Fibroblast of lung (primary cell): ENCODE results near the gene UNC13C. TPM values are rescaled to one million over a fixed set of nuclear protein-coding genes. Genes with fewer than 3 reads are reported as not detected.

Experiments used
- DNase-seq, 2 donors: peaks; one replicate each; pipeline versions ENCODE4 v3.0.0 to v3.0.0-alpha.2; 2010; ENCODE audit warnings: low read depth in 2 of 2
- H2AFZ ChIP-seq: 2 replicates; pipeline ENCODE4 v1.5.1; 2012; ENCODE audit warnings: low read length, control low read depth, inconsistent platforms
- H3K27ac ChIP-seq: 2 replicates; pipeline ENCODE4 v1.5.1; 2011; ENCODE audit warnings: low read length, control low read depth; ENCODE audit not compliant: insufficient read depth
- H3K27me3 ChIP-seq: 2 replicates; pipeline ENCODE4 v1.5.1; 2011; ENCODE audit warnings: mild to moderate bottlenecking, low read length; ENCODE audit not compliant: control insufficient read depth, insufficient read depth
- H3K36me3 ChIP-seq: 2 replicates; pipeline ENCODE4 v1.5.1; 2011; ENCODE audit warnings: low read length; ENCODE audit not compliant: control insufficient read depth, insufficient read depth
- H3K4me1 ChIP-seq: 2 replicates; pipeline ENCODE4 v1.5.1; 2011; ENCODE audit warnings: low read length; ENCODE audit not compliant: control insufficient read depth, insufficient read depth; ENCODE audit errors: extremely low read depth
- H3K4me2 ChIP-seq: 2 replicates; pipeline ENCODE4 v1.5.1; 2011; ENCODE audit warnings: low read length, control low read depth; ENCODE audit not compliant: insufficient read depth; ENCODE audit errors: extremely low read depth
- H3K4me3 ChIP-seq, 4 experiments: fragments of 200-600 bp in 1 of 4; sonication (generic) in 1 of 4; replicated peaks in 1 of 4; 2 replicates each; pipeline ENCODE4 v1.5.1; 2011 to 2016; ENCODE audit warnings: low read length in 4 of 4, low read depth in 3 of 4, mild to moderate bottlenecking in 3 of 4, control low read depth in 2 of 4, inconsistent platforms in 1 of 4, mixed read lengths in 1 of 4; ENCODE audit not compliant: insufficient read depth in 1 of 4; ENCODE audit errors: control extremely low read depth in 1 of 4
- H3K79me2 ChIP-seq: 2 replicates; pipeline ENCODE4 v1.5.1; 2012; ENCODE audit warnings: mild to moderate bottlenecking, low read length, inconsistent platforms; ENCODE audit not compliant: control insufficient read depth, insufficient read depth
- H3K9ac ChIP-seq: 2 replicates; pipeline ENCODE4 v1.5.1; 2011; ENCODE audit warnings: mild to moderate bottlenecking, low read length, control low read depth; ENCODE audit not compliant: insufficient read depth
- H3K9me3 ChIP-seq: 2 replicates; pipeline ENCODE4 v1.5.1; 2012; ENCODE audit warnings: low read depth, low read length; ENCODE audit not compliant: control insufficient read depth, insufficient read depth
- H4K20me1 ChIP-seq: 2 replicates; pipeline ENCODE4 v1.5.1; 2011; ENCODE audit warnings: low read length; ENCODE audit not compliant: control insufficient read depth, insufficient read depth; ENCODE audit errors: extremely low read depth
- EZH2 ChIP-seq: IDR thresholded peaks from 2 replicates; pipeline ENCODE4 v1.5.1; 2012; ENCODE audit warnings: low read length, control low read depth, mild to moderate bottlenecking; ENCODE audit errors: missing control alignments
- polyA plus RNA-seq, 2 donors: library from polyadenylated mRNA; depleted of rRNA in 1 of 2; stranded (reverse) in 1 of 2; unstranded in 1 of 2; fragments of >200 nt; gene quantifications; 2 replicates each; pipeline ENCODE4 v1.2.1, GENCODE V29; 2011 to 2012; ENCODE audit warnings: missing spikeins in 1 of 2
- total RNA-seq: library from RNA; depleted of rRNA; stranded (reverse); fragments of >200 nt; gene quantifications from 2 replicates; pipeline ENCODE4 v1.2.1, GENCODE V29; 2014
- TF ChIP-seq, protein P1 (sequence below), 2 donors: IDR thresholded peaks in 1 of 2; conservative IDR thresholded peaks in 1 of 2; 1 replicate in 1 of 2; 2 replicates in 1 of 2; pipeline ENCODE4 v1.5.1; 2011 to 2012; ENCODE audit warnings: low read length in 2 of 2, control low read depth in 1 of 2, inconsistent platforms in 1 of 2, low read depth in 1 of 2, mild to moderate bottlenecking in 1 of 2

UNC13C gene
- total and polyA plus RNA-seq, 2 donors (not counting 1 experiment from before 2014, with no cell fraction given), result not detected

DNA sequence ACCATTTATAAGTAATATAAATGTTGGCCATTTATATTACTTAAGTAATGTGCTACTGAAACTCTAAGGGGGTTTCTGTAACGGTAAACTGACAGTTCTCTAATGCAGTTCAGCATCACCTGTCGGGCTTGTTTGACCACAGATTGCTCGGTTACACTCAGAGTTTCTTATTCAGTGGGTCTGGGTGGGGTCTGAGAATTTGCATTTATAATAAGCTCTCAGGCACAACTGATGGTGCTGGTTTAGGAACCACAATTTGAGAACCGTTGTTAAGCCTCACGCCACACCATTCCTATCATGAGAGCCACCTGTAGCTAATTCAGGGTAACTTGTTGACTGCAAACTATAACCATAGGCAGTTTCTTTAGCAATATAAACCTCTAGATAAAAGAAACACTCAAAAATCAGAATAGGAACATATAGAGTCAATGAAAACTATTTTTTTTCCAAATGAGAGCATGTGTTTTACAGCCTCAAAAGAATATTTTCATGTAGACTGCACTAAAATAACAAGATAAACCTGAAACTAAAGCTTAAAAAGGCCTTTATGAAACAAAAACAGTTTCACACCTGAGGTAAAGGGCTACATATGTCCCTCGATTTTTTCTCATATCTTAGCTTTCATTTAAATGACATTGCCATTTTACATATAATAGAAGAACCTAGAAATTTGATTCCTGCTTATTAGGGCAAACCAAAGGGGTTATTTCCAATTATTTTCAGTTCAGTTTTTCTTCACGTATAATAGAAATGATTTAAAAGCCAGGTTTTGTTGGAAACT is 604.8 kb downstream of the UNC13C start:
- H3K9ac ChIP-seq, result no peak overlapping the region
- DNase-seq, result no peak
- no peak overlapping the region for H3K27ac ChIP-seq
- H3K9me3 ChIP-seq, result no peaks in the 10 kb centered on the region
- H4K20me1 ChIP-seq, result no peaks in the 10 kb centered on the region
- TF ChIP-seq, protein P1, sequence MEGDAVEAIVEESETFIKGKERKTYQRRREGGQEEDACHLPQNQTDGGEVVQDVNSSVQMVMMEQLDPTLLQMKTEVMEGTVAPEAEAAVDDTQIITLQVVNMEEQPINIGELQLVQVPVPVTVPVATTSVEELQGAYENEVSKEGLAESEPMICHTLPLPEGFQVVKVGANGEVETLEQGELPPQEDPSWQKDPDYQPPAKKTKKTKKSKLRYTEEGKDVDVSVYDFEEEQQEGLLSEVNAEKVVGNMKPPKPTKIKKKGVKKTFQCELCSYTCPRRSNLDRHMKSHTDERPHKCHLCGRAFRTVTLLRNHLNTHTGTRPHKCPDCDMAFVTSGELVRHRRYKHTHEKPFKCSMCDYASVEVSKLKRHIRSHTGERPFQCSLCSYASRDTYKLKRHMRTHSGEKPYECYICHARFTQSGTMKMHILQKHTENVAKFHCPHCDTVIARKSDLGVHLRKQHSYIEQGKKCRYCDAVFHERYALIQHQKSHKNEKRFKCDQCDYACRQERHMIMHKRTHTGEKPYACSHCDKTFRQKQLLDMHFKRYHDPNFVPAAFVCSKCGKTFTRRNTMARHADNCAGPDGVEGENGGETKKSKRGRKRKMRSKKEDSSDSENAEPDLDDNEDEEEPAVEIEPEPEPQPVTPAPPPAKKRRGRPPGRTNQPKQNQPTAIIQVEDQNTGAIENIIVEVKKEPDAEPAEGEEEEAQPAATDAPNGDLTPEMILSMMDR (conservative IDR thresholded peaks at IDR 0.05 in 1 of 2, IDR thresholded peaks at IDR 0.05 in 1 of 2; ENCODE audit: low read depth in 1 of 2, low read length in 2 of 2), result no peak
- TF ChIP-seq EZH2, result no peak
- no peaks in the 10 kb centered on the region for H3K36me3 ChIP-seq
- H3K4me1 ChIP-seq, result no peaks in the 10 kb centered on the region
- H3K4me3 ChIP-seq, result no peak overlapping the region
- H3K4me2 ChIP-seq, result no peak overlapping the region
- H3K27me3 ChIP-seq, result no peaks in the 10 kb centered on the region
- H3K79me2 ChIP-seq, result no peaks in the 10 kb centered on the region
- H2AFZ ChIP-seq, result no peak overlapping the region

DNA sequence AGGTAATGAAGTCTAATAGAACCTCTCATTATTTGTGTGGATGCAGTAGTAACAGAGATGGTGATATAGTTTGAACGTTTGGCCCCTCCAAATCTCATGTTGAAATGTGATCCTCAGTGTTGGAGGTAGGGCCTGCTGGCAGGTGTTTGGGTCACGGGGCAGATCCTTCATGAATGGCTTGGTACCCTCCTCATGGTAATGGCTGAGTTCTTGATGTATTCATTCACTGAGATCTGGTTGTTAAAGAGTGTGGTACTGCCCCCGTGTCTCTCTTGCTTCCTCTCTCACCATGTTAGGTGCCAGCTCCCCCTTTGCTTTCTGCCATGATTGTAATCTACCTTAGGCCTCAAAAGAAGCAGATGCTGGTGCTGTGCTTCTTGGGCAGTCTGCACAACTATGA is 606.8 kb downstream of the UNC13C start:
- Histone ChIP-seq H3K4me3 (no peak overlapping the region), H2AFZ (no peak overlapping the region), H4K20me1 (no peaks in the 10 kb centered on the region), H3K36me3 (no peaks in the 10 kb centered on the region), H3K27ac (no peak overlapping the region), H3K4me2 (no peak overlapping the region), H3K9me3 (no peaks in the 10 kb centered on the region), H3K4me1 (no peaks in the 10 kb centered on the region), H3K9ac (no peak overlapping the region), H3K79me2 (no peaks in the 10 kb centered on the region), H3K27me3 (no peaks in the 10 kb centered on the region)
- no peak for DNase-seq
- TF ChIP-seq EZH2, result no peak
- TF ChIP-seq, protein P1 (conservative IDR thresholded peaks at IDR 0.05 in 1 of 2, IDR thresholded peaks at IDR 0.05 in 1 of 2; ENCODE audit: low read depth in 1 of 2, low read length in 2 of 2), result no peak

DNA sequence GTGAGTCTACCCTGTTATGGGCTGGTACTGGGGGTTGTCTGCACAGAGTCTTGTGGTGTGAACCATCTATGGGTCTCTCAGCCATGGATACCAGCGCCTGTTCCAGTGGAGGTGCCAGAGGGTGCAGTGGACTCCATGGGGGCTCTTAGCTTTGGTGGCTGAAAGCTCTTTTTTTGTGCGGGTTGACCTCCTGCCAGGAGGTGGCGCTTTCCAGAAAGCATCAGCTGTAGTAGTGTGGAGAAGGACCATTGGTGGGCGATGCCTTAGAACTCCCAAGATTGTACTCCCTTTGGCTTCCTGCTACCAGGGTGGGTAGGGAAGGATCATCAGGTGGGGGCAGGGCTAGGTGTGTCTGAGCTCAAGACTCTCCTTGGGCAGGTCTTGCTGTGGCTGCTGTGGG is 615.9 kb downstream of the UNC13C start:
- Histone ChIP-seq H3K9me3 (no peaks in the 10 kb centered on the region), H3K9ac (no peak overlapping the region), H4K20me1 (no peaks in the 10 kb centered on the region), H3K4me3 (no peak overlapping the region), H3K4me2 (no peak overlapping the region), H3K79me2 (no peaks in the 10 kb centered on the region), H3K36me3 (no peaks in the 10 kb centered on the region), H3K27me3 (no peaks in the 10 kb centered on the region), H3K4me1 (no peaks in the 10 kb centered on the region), H2AFZ (no peak overlapping the region), H3K27ac (no peak overlapping the region)
- TF ChIP-seq, protein P1 (conservative IDR thresholded peaks at IDR 0.05 in 1 of 2, IDR thresholded peaks at IDR 0.05 in 1 of 2; ENCODE audit: low read depth in 1 of 2, low read length in 2 of 2), result no peak
- no peak for TF ChIP-seq EZH2
- DNase-seq, result no peak
